Astrocyte (in vitro differentiated cells and primary cell): ENCODE measurements around the gene PCDHGA4. TPM values are rescaled to one million over a fixed set of nuclear protein-coding genes. Genes with fewer than 3 reads are reported as not detected.
A peak's percentile ranks its signal among the peaks of the same experiment; 100 is the strongest.

ENCODE experiments used
- DNase-seq: peaks from one replicate; pipeline ENCODE4 v3.0.0-alpha.2; 2010; ENCODE audit warnings: low read depth
- FAIRE-seq: peaks from 2 replicates; lab custom pipeline; 2011; peaks lifted over from hg19 to GRCh38; lab: Jason Lieb, UNC
- H2AFZ ChIP-seq: 2 replicates; pipeline ENCODE4 v1.6.0; 2012; ENCODE audit warnings: low read depth, low read length, inconsistent platforms
- H3K27ac ChIP-seq: 2 replicates; pipeline ENCODE4 v1.5.1; 2011; ENCODE audit warnings: low read depth, low read length, inconsistent platforms
- H3K27me3 ChIP-seq: 2 replicates; pipeline ENCODE4 v1.6.0; 2011; ENCODE audit warnings: low read length, inconsistent platforms; ENCODE audit not compliant: insufficient read depth
- H3K36me3 ChIP-seq: 2 replicates; pipeline ENCODE4 v1.5.1; 2011; ENCODE audit warnings: low read length, inconsistent platforms; ENCODE audit not compliant: insufficient read depth
- H3K4me1 ChIP-seq: 2 replicates; pipeline ENCODE4 v1.5.1; 2011; ENCODE audit warnings: low read length, inconsistent platforms; ENCODE audit not compliant: insufficient read depth
- H3K4me2 ChIP-seq: 2 replicates; pipeline ENCODE4 v1.6.0; 2012; ENCODE audit warnings: low read length, inconsistent platforms
- H3K4me3 ChIP-seq: 2 replicates; pipeline ENCODE4 v1.5.1; 2011; ENCODE audit warnings: low read depth, mild to moderate bottlenecking, low read length, inconsistent platforms; ENCODE audit not compliant: insufficient read depth
- H3K79me2 ChIP-seq: 2 replicates; pipeline ENCODE4 v1.6.0; 2012; ENCODE audit warnings: mild to moderate bottlenecking, low read length, inconsistent platforms; ENCODE audit not compliant: insufficient read depth
- H3K9ac ChIP-seq: 2 replicates; pipeline ENCODE4 v1.6.0; 2012; ENCODE audit warnings: mild to moderate bottlenecking, low read length, inconsistent platforms
- H3K9me3 ChIP-seq: 2 replicates; pipeline ENCODE4 v1.5.1; 2012; ENCODE audit warnings: low read depth, mild to moderate bottlenecking, low read length, inconsistent platforms; ENCODE audit not compliant: insufficient read depth
- H4K20me1 ChIP-seq: 2 replicates; pipeline ENCODE4 v1.6.0; 2012; ENCODE audit warnings: low read length, inconsistent platforms; ENCODE audit not compliant: insufficient read depth
- H3K27ac Mint-ChIP-seq: one replicate; pipeline ENCODE4 v1.8.0; 2021; ENCODE audit warnings: mild to moderate bottlenecking, mixed read lengths; ENCODE audit not compliant: unreplicated experiment
- H3K27me3 Mint-ChIP-seq: one replicate; pipeline ENCODE4 v1.8.0; 2021; ENCODE audit warnings: low read depth, mixed read lengths; ENCODE audit not compliant: unreplicated experiment
- H3K36me3 Mint-ChIP-seq: one replicate; pipeline ENCODE4 v1.8.0; 2021; ENCODE audit warnings: low read depth, mixed read lengths; ENCODE audit not compliant: unreplicated experiment
- H3K4me1 Mint-ChIP-seq: one replicate; pipeline ENCODE4 v1.8.0; 2021; ENCODE audit warnings: low read depth, mixed read lengths; ENCODE audit not compliant: unreplicated experiment
- H3K4me3 Mint-ChIP-seq: one replicate; pipeline ENCODE4 v1.8.0; 2021; ENCODE audit warnings: mild to moderate bottlenecking, moderate library complexity, mixed read lengths; ENCODE audit not compliant: unreplicated experiment
- H3K9me3 Mint-ChIP-seq: one replicate; pipeline ENCODE4 v1.8.0; 2021; ENCODE audit warnings: mild to moderate bottlenecking, mixed read lengths; ENCODE audit not compliant: unreplicated experiment
- EZH2 ChIP-seq: IDR thresholded peaks from 2 replicates; pipeline ENCODE4 v1.6.1; 2012; ENCODE audit warnings: mild to moderate bottlenecking, low read length, inconsistent platforms; ENCODE audit not compliant: insufficient read depth
- total RNA-seq: library from RNA; stranded (reverse); gene quantifications from 2 replicates; pipeline ENCODE4 v1.2.1, GENCODE V29; 2021
- TF ChIP-seq, protein P1 (sequence below): IDR thresholded peaks from 2 replicates; pipeline ENCODE4 v1.5.1; 2011; ENCODE audit warnings: low read depth, mild to moderate bottlenecking, inconsistent platforms, low read length, moderate library complexity; ENCODE audit not compliant: insufficient read depth

Gene PCDHGA4
- total RNA-seq, 1 donor from 2014 or later = 0.48 TPM

- Histone ChIP-seq H3K4me2 (peak within 1 kb of the TSS; percentile 77), H3K27ac (no peak within 1 kb of the TSS), H3K4me3 (peak within 1 kb of the TSS; percentile 48), H3K4me1 (no peaks in the 10 kb centered on the region), H3K79me2 (no peaks in the 10 kb centered on the region), H2AFZ (peak within 1 kb of the TSS; percentile 60), H3K36me3 (no peaks in the 10 kb centered on the region), H4K20me1 (no peaks in the 10 kb centered on the region), H3K9me3 (peaks cover 31% of the 10 kb centered on the region), H3K27me3 (peaks cover 3% of the 10 kb centered on the region), H3K9ac (peak within 1 kb of the TSS; percentile 39)
- Mint-ChIP-seq H3K27ac (no peak within 1 kb of the TSS), H3K36me3 (peaks cover 2% of the 10 kb centered on the region), H3K9me3 (peaks cover 26% of the 10 kb centered on the region), H3K4me3 (peak within 1 kb of the TSS; percentile 24), H3K27me3 (no peaks in the 10 kb centered on the region), H3K4me1 (no peaks in the 10 kb centered on the region)
- TF ChIP-seq EZH2 = no peak
- TF ChIP-seq, protein P1, sequence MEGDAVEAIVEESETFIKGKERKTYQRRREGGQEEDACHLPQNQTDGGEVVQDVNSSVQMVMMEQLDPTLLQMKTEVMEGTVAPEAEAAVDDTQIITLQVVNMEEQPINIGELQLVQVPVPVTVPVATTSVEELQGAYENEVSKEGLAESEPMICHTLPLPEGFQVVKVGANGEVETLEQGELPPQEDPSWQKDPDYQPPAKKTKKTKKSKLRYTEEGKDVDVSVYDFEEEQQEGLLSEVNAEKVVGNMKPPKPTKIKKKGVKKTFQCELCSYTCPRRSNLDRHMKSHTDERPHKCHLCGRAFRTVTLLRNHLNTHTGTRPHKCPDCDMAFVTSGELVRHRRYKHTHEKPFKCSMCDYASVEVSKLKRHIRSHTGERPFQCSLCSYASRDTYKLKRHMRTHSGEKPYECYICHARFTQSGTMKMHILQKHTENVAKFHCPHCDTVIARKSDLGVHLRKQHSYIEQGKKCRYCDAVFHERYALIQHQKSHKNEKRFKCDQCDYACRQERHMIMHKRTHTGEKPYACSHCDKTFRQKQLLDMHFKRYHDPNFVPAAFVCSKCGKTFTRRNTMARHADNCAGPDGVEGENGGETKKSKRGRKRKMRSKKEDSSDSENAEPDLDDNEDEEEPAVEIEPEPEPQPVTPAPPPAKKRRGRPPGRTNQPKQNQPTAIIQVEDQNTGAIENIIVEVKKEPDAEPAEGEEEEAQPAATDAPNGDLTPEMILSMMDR = peak; percentile 40
- no peak for FAIRE-seq
- DNase-seq = peak; percentile 41
These were observed 4.8 kb upstream of the PCDHGA4 start, which contains the start of gene PCDHGB1 for GRCh38 chr5:141349917-141350619. TSS of gene PCDHGB1 (plus strand) at chr5:141350099. CDS start at chr5:141350261, 162 bp downstream.

DNA sequence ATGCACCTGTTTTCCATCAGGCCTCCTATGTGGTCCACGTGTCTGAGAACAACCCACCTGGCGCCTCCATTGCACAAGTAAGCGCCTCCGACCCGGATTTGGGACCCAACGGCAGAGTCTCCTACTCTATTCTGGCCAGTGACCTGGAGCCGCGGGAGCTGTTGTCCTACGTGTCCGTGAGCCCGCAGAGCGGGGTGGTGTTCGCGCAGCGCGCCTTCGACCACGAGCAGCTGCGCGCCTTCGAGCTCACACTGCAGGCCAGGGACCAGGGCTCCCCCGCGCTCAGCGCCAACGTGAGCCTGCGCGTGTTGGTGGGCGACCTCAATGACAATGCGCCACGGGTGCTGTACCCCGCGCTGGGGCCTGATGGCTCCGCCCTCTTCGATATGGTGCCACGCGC lies 3.2 kb upstream of the PCDHGA4 start:
- Histone ChIP-seq H4K20me1 (no peaks in the 10 kb centered on the region), H3K4me3 (no peak overlapping the region), H3K36me3 (no peaks in the 10 kb centered on the region), H3K4me2 (no peak overlapping the region), H3K4me1 (no peaks in the 10 kb centered on the region), H3K79me2 (no peaks in the 10 kb centered on the region), H2AFZ (no peak overlapping the region), H3K27ac (no peak overlapping the region), H3K9ac (no peak overlapping the region), H3K27me3 (peaks cover 3% of the 10 kb centered on the region), H3K9me3 (peaks cover 41% of the 10 kb centered on the region)
- no peak overlapping the region for H3K4me3 Mint-ChIP-seq
- peaks cover 31% of the 10 kb centered on the region for H3K9me3 Mint-ChIP-seq
- no peak overlapping the region for H3K27ac Mint-ChIP-seq
- DNase-seq (no peak), FAIRE-seq (no peak)
- TF ChIP-seq, protein P1 = no peak
- no peak for TF ChIP-seq EZH2
- no peaks in the 10 kb centered on the region for H3K27me3 Mint-ChIP-seq
- H3K36me3 Mint-ChIP-seq = peaks cover 7% of the 10 kb centered on the region
- H3K4me1 Mint-ChIP-seq = no peaks in the 10 kb centered on the region

DNA sequence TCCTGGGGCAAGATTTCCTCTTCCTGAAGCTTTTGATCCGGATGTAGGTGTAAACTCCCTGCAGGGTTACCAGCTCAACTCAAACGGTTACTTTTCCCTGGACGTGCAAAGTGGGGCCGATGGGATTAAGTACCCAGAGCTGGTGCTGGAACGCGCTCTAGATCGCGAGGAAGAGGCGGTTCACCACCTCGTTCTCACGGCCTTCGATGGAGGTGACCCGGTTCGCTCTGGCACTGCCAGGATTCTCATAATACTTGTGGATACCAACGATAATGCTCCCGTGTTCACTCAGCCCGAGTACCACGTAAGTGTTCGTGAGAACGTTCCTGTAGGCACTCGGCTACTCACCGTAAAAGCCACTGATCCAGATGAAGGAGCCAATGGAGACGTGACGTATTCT lies 820 bp downstream of the PCDHGA4 start:
- no peak overlapping the region for H3K27ac Mint-ChIP-seq
- Histone ChIP-seq H3K36me3 (no peaks in the 10 kb centered on the region), H3K9me3 (peaks cover 47% of the 10 kb centered on the region), H3K79me2 (no peaks in the 10 kb centered on the region), H4K20me1 (no peaks in the 10 kb centered on the region), H3K4me1 (no peaks in the 10 kb centered on the region), H3K27me3 (peaks cover 3% of the 10 kb centered on the region), H3K9ac (no peak overlapping the region), H2AFZ (no peak overlapping the region), H3K4me3 (no peak overlapping the region), H3K27ac (no peak overlapping the region), H3K4me2 (peak overlapping the region; percentile 45)
- FAIRE-seq = no peak
- H3K4me3 Mint-ChIP-seq = no peak overlapping the region
- DNase-seq = no peak
- H3K4me1 Mint-ChIP-seq = no peaks in the 10 kb centered on the region
- TF ChIP-seq, protein P1 = no peak
- no peak for TF ChIP-seq EZH2
- no peaks in the 10 kb centered on the region for H3K27me3 Mint-ChIP-seq
- peaks cover 10% of the 10 kb centered on the region for H3K36me3 Mint-ChIP-seq
- H3K9me3 Mint-ChIP-seq = peaks cover 35% of the 10 kb centered on the region
